GM12878 (cell line): Measurements from ENCODE around the gene LETM1. TPM values are rescaled to one million over a fixed set of nuclear protein-coding genes. Genes with fewer than 3 reads are reported as not detected.

Experiments
- ATAC-seq: fragments of 200-7000 bp; cut with Tn5 transposase; 3 replicates; pipeline ENCODE4 v1.9.1; 2020; ENCODE audit warnings: mild to moderate bottlenecking, moderate library complexity
- BruUV-seq: library from RNA; stranded (reverse); fragments of 400-500 nt; replicated peaks from 2 replicates; lab custom pipeline; 2021; lab: Mats Ljungman, UMichigan
- CTCF ChIA-PET: fragments of 300-600 bp; sonication (Branson Sonifier 250); formaldehyde crosslinking; extraction: SDS; loops from one replicate; lab custom pipeline; 2021; ENCODE audit warnings: inconsistent platforms; lab: Yijun Ruan, JAX
- POLR2A ChIA-PET: fragments of 350-600 bp; formaldehyde crosslinking; extraction: SDS; loops from one replicate; lab custom pipeline; 2021; ENCODE audit warnings: inconsistent platforms; lab: Charles Lee
- RAD21 ChIA-PET: fragments of 300-600 bp; sonication (Branson Sonifier 250); formaldehyde crosslinking; loops from one replicate; lab custom pipeline; 2023; ENCODE audit warnings: antibody characterized with exemption; ENCODE audit not compliant: unreplicated experiment; lab: Charles Lee
- SMC1A ChIA-PET: fragments of 300-600 bp; sonication (Branson Sonifier 250); formaldehyde crosslinking; loops from one replicate; lab custom pipeline; 2023; ENCODE audit not compliant: unreplicated experiment, uncharacterized antibody; lab: Charles Lee
- DNase-seq: peaks from one replicate; pipeline ENCODE4 v3.0.0-alpha.2; 2011; ENCODE audit warnings: low read depth, low spot score
- FAIRE-seq: peaks from 3 replicates; lab custom pipeline; 2011; peaks lifted over from hg19 to GRCh38; lab: Jason Lieb, UNC
- H2AFZ ChIP-seq: 2 replicates; pipeline ENCODE4 v1.6.0; 2011; ENCODE audit warnings: low read depth, low read length, control low read depth; ENCODE audit not compliant: control insufficient read depth
- H3K27ac ChIP-seq: 2 replicates; pipeline ENCODE4 v1.5.1; 2011; ENCODE audit warnings: control low read depth; ENCODE audit not compliant: control insufficient read depth, insufficient read depth
- H3K27me3 ChIP-seq, 2 experiments: replicated peaks in 1 of 2; 2 replicates each; pipeline versions ENCODE4 v1.6.0 to v1.6.1; 2011; ENCODE audit warnings: low read length in 1 of 2; ENCODE audit not compliant: control insufficient read depth in 2 of 2, insufficient read depth in 2 of 2
- H3K36me3 ChIP-seq, 2 experiments: 2 replicates each; pipeline ENCODE4 v1.5.1; 2011; ENCODE audit warnings: low read length in 1 of 2; ENCODE audit not compliant: control insufficient read depth in 2 of 2, insufficient read depth in 2 of 2
- H3K4me1 ChIP-seq: 2 replicates; pipeline ENCODE4 v1.6.1; 2011; ENCODE audit warnings: mild to moderate bottlenecking, low read length, moderate library complexity, mixed read lengths; ENCODE audit not compliant: control insufficient read depth, insufficient read depth
- H3K4me2 ChIP-seq: 2 replicates; pipeline ENCODE4 v1.6.0; 2011; ENCODE audit warnings: control low read depth; ENCODE audit not compliant: control insufficient read depth, insufficient read depth
- H3K4me3 ChIP-seq: fragments of 200-600 bp; sonication (generic); 2 replicates; pipeline ENCODE4 v1.5.1; 2016
- H3K79me2 ChIP-seq: 2 replicates; pipeline ENCODE4 v1.6.0; 2011; ENCODE audit warnings: low read length; ENCODE audit not compliant: control insufficient read depth, insufficient read depth
- H3K9ac ChIP-seq: 2 replicates; pipeline ENCODE4 v1.8.0; 2011; ENCODE audit warnings: low read length, control low read depth, mixed read lengths; ENCODE audit not compliant: control insufficient read depth, insufficient read depth
- H3K9me3 ChIP-seq: replicated peaks from 3 replicates; pipeline ENCODE4 v1.5.1; 2011; ENCODE audit warnings: mild to moderate bottlenecking, low read length; ENCODE audit not compliant: control insufficient read depth, insufficient read depth
- H4K20me1 ChIP-seq: 2 replicates; pipeline ENCODE4 v1.6.0; 2011; ENCODE audit not compliant: control insufficient read depth, insufficient read depth
- BACH1 ChIP-seq: fragments of 450-650 bp; IDR thresholded peaks from 2 replicates; pipeline ENCODE4 v1.6.1; 2017; ENCODE audit warnings: mild to moderate bottlenecking, borderline replicate concordance
- BCL3 ChIP-seq: IDR thresholded peaks from 2 replicates; pipeline ENCODE4 v1.6.1; 2011; ENCODE audit warnings: borderline replicate concordance, low read depth, mild to moderate bottlenecking, moderate library complexity, low read length; ENCODE audit not compliant: insufficient read depth, poor library complexity, severe bottlenecking
- BMI1 ChIP-seq: fragments of 450-650 bp; IDR thresholded peaks from 2 replicates; pipeline ENCODE4 v1.6.1; 2016; ENCODE audit warnings: mild to moderate bottlenecking, moderate library complexity, borderline replicate concordance
- BRCA1 ChIP-seq: IDR thresholded peaks from 2 replicates; pipeline ENCODE4 v1.6.1; 2011; ENCODE audit warnings: low read depth, low read length, improper control_type of control experiment
- E2F8 ChIP-seq: fragments of 450-650 bp; IDR thresholded peaks from 2 replicates; pipeline ENCODE4 v1.6.1; 2018; ENCODE audit warnings: mild to moderate bottlenecking, low read depth, moderate library complexity; ENCODE audit not compliant: partially characterized antibody
- IKZF2 ChIP-seq, 2 experiments: fragments of 450-650 bp; IDR thresholded peaks; 2 replicates each; pipeline ENCODE4 v1.6.1; 2017; ENCODE audit warnings: mild to moderate bottlenecking in 2 of 2, moderate library complexity in 2 of 2
- JUNB ChIP-seq: IDR thresholded peaks from 2 replicates; pipeline ENCODE4 v1.6.1; 2016; ENCODE audit warnings: antibody characterized with exemption, mild to moderate bottlenecking
- NR2C2 ChIP-seq: IDR thresholded peaks from 2 replicates; pipeline ENCODE4 v1.6.1; 2011; ENCODE audit warnings: borderline replicate concordance, low read depth; ENCODE audit not compliant: control insufficient read depth, insufficient read length
- SIX5 ChIP-seq: IDR thresholded peaks from 2 replicates; pipeline ENCODE4 v1.6.1; 2011; ENCODE audit warnings: mild to moderate bottlenecking, low read depth, low read length, moderate library complexity; ENCODE audit not compliant: severe bottlenecking
- STAT3 ChIP-seq: IDR thresholded peaks from 2 replicates; pipeline ENCODE4 v1.6.1; 2011; ENCODE audit warnings: low read depth, low read length, improper control_type of control experiment
- WGBS: methylation state at CpG from one replicate; pipeline ENCODE4 v1.1.6; 2016; ENCODE audit warnings: low lambda C conversion rate; ENCODE audit not compliant: insufficient replicate concordance, insufficient coverage; ENCODE audit errors: missing lambda C conversion rate; 5-methylcytosine and 5-hydroxymethylcytosine counted together
- in situ Hi-C: fragments of 300-500 bp; cut with MboI; formaldehyde crosslinking; loops from 9 replicates; pipeline ENCODE4 v1.14.3; 2018; ENCODE audit warnings: mixed read lengths
- intact Hi-C: fragments of 100-400 bp; cut with micrococcal nuclease; formaldehyde crosslinking; loops from one replicate; pipeline ENCODE4 v1.14.2; 2022; ENCODE audit not compliant: unreplicated experiment
- polyA plus RNA-seq, 11 experiments: library from polyadenylated mRNA; depleted of rRNA in 4 of 11; unstranded in 6 of 11; stranded (reverse) in 5 of 11; fragments of >200 nt; fragmentation: Nextera tagmentation in 4 of 11; fragmentation: Illumina TruSeq in 1 of 11; extraction: Ambion mirVana in 4 of 11; extraction: Trizol in 1 of 11; gene quantifications; 1 replicate in 1 of 11; 2 replicates in 10 of 11; pipeline versions ENCODE4 v1.2.1 to v1.2.3, GENCODE V29; 2011 to 2016; ENCODE audit warnings: inconsistent platforms in 2 of 11, missing spikeins in 2 of 11, low read depth in 1 of 11
- total RNA-seq, 4 experiments: library from RNA; depleted of rRNA in 3 of 4; stranded (reverse); fragments of >200 nt in 3 of 4; fragmentation: Illumina TruSeq in 1 of 4; extraction: Trizol in 1 of 4; gene quantifications; 2 replicates each; pipeline versions ENCODE4 v1.2.1 to v1.2.3, GENCODE V29; 2013 to 2021

Gene LETM1
- total and polyA plus RNA-seq, 10 of the 15 experiments (the other 5 are each of a cell fraction or from before 2014, with no cell fraction given), result 2.6 to 65.2 (median 30.2) TPM

GRCh38 chr4:1824746-1825145 lies 31.2 kb downstream of the LETM1 start (continued):
- TF ChIP-seq E2F8, result no peak
- no peak for TF ChIP-seq BRCA1

GRCh38 chr4:1823545-1823932 lies 32.4 kb downstream of the LETM1 start:
- Histone ChIP-seq H3K4me2 (no peak overlapping the region), H3K9me3 (no peaks in the 10 kb centered on the region), H2AFZ (no peak overlapping the region), H3K4me1 (no peaks in the 10 kb centered on the region), H3K79me2 (no peaks in the 10 kb centered on the region), H3K27me3 (no peaks in the 10 kb centered on the region), H3K27ac (no peak overlapping the region), H4K20me1 (no peaks in the 10 kb centered on the region), H3K4me3 (no peak overlapping the region)
- in situ Hi-C loops, result no loop called here
- POLR2A ChIA-PET, result interaction anchor here (1.4 kb wide), 1 partner anchor 10 kb away, joined by 3 read pairs; no protein-coding TSS in a partner anchor
- no TSS peak for BruUV-seq
- CTCF ChIA-PET, result no interaction called here
- intact Hi-C loops, result no loop called here
- ATAC-seq, result no peak
- no peak for DNase-seq
- FAIRE-seq, result no peak
- TF ChIP-seq BCL3 (no peak), STAT3 (no peak), IKZF2 (IDR thresholded peaks at IDR 0.05) (no peak), JUNB (no peak), SIX5 (no peak), NR2C2 (no peak), BACH1 (no peak), BMI1 (no peak)
- TF ChIP-seq, all 136 proteins: peak for 0
- SMC1A ChIA-PET, result no interaction called here
- no peak overlapping the region for H3K9ac ChIP-seq
- WGBS, result 91% methylated on average over 12 of the region's 12 CpGs
- RAD21 ChIA-PET, result no interaction called here
- peaks cover 17 to 34% of the 10 kb centered on the region in 2 experiments; a peak in 3 of 4 replicates for H3K36me3 ChIP-seq
